GM19193 (cell line): ENCODE data around the gene OR10H3.

Experiments
- POLR2A ChIP-seq: IDR thresholded peaks from 4 replicates; pipeline ENCODE4 v1.6.1; 2011; ENCODE audit not compliant: insufficient read depth, insufficient read length; ENCODE audit errors: extremely low read depth

Gene OR10H3, protein sequence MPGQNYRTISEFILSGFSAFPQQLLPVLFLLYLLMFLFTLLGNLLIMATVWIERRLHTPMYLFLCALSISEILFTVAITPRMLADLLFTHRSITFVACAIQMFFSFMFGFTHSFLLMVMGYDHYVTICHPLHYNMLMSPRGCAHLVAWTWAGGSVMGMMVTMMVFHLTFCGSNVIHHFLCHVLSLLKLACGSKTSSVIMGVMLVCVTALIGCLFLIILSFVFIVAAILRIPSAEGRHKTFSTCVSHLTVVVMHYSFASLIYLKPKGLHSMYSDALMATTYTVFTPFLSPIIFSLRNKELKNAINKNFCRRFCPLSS

GRCh38 chr19:15737722-15738121, at the start of gene OR10H3:
TSS of gene OR10H3 (plus strand) at chr19:15737985. CDS start at chr19:15741393, 3,408 bp downstream.
- TF ChIP-seq POLR2A: no peak

- no peak for TF ChIP-seq POLR2A
Measured at GRCh38 chr19:15696654-15697194, 41.1 kb upstream of the OR10H3 start.

- TF ChIP-seq POLR2A: no peak
Measured at GRCh38 chr19:15701757-15702533, 35.8 kb upstream of the OR10H3 start.

DNA sequence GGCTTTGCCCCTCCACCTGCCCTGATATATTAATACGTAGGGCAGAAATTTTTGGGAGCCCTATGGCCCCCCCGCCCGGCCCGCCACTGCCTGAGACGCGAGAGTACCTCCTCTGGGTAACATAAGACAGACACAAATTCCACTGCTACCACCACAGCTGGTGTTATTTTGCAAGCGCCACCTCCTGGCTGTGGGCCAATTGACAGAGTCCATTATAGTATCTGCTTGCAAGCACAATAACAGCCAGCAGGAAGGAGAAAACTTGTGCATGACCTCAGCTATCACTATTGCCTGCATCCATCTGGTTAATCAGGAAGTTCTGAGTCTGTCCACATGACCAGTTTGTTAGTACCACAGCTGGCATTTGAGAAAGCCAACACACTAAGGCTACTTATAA, 35.3 kb upstream of the OR10H3 start:
- no peak for TF ChIP-seq POLR2A

- no peak for TF ChIP-seq POLR2A
Measured at GRCh38 chr19:15714638-15715037, 23.1 kb upstream of the OR10H3 start.

- no peak for TF ChIP-seq POLR2A
Measured at GRCh38 chr19:15715642-15716041, 22.1 kb upstream of the OR10H3 start.

GRCh38 chr19:15717809-15718208, 20.0 kb upstream of the OR10H3 start:
- no peak for TF ChIP-seq POLR2A

- TF ChIP-seq POLR2A: no peak
Measured at GRCh38 chr19:15721268-15721667, 16.5 kb upstream of the OR10H3 start.

DNA sequence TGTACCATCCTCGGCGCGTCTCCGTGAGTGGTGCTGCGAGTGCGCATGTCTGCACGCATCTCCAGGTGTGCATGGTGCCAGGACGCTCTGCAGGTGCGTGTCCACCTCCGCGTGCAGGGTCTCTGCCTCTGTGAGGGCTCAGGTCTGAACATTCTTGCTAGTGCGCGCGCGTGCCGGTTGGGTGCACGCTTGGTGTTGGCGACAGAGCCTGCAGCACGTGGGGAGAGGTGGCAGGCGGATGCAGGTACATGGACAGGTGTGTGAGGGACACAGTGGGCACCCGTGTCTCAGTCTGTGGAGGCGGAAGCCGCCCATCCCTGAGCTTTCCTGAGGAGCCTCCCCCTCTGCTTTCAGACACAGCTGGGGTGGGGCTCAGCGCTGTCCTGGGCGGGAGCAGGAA, 14.8 kb upstream of the OR10H3 start:
- no peak for TF ChIP-seq POLR2A

DNA sequence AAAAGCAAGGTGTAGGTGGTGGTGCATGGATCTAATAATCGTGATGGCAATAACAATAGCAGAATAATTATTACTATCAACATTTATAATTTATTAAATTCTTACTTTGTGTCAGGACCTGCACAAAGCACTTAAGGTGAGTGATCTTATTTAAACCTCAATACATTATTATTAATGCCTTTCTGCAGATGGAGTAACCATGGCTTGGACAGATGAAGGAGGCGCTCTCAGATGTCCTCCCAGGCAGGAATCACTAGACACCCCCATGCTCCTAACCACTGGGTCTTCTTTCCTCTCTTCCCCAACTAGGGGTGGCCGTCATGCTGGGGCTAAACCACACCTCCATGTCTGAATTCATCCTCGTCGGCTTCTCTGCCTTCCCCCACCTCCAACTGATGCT, 10.1 kb upstream of the OR10H3 start, which contains the start of gene OR10H2:
OR10H2 (plus strand) TSS at position 301 of the 400 bp plus-strand sequence; CDS start at position 321, 20 bp downstream.
- no peak for TF ChIP-seq POLR2A

- TF ChIP-seq POLR2A: no peak
Measured at GRCh38 chr19:15730538-15730937, 7.2 kb upstream of the OR10H3 start.

DNA sequence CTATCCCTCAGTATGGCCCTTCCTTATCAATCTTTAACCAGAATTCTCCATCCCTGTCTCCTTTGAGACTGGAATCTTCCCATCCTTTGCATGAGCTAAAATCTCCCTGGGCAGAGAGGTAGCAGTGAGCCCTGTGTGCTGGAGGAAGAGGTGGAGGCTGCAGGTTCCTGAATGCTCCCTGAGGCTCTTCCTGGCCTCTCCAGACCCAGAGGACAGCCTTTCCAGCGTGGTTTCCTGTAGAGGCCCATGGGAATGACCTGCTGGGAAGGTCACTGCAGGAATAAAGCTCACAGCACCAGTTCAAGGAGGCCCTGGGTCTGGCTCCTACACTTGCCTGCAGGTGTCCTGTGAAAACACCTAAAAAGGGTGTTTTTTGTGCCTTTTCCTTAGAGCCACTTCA, 5.4 kb upstream of the OR10H3 start:
- no peak for TF ChIP-seq POLR2A

DNA sequence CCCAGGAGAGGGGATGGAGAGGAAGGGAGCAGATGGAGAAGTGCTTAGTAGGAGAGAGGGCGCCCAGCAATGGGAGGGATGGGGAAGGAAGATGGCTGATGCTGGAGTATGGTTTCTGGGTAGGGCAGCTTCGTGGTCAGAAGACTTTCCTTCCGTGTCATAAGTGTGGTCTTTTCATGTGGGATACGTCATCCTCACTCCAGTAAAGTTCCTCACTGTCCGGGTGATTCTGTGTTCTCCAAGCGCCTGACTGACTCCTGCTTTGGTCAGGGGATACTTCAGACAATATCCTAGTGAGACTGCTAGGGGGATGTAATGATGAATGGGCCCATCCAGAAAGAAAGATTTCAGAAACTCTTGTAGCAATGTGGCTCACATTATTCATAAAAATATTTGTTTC, 3.9 kb upstream of the OR10H3 start:
- no peak for TF ChIP-seq POLR2A

- TF ChIP-seq POLR2A: no peak
Measured at GRCh38 chr19:15740785-15741184, 3.0 kb downstream of the OR10H3 start.

- no peak for TF ChIP-seq POLR2A
Measured at GRCh38 chr19:15748239-15748638, 10.5 kb downstream of the OR10H3 start.

DNA sequence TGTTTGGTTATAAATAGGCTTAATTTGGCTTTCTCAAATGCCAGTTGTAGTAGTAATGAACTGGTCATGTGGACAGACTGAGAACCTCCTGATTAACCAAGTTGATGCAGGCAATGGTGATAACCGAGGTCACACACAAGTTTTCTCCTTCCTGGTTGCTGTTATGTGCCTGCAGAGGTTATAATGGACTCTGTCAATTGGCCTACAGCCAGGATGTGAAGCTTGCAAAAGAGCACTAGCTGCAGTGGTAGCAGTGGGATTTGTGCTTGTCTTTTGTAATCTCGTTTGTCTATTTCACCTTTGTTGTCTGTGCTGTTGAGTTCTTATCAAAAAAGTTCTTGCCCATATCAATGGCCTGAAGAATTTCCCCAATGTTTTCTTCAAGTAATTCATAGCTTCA, 20.6 kb downstream of the OR10H3 start:
- no peak for TF ChIP-seq POLR2A
